ENCODE results near the gene FA2H. TPM values are rescaled to one million over a fixed set of nuclear protein-coding genes. Genes with fewer than 3 reads are reported as not detected.

The FA2H gene
- total and polyA plus RNA-seq, 2 of the 13 experiments (the other 11 are each of a cell fraction or from before 2014, with no cell fraction given), result 0.20 TPM; not detected in 1

DNA sequence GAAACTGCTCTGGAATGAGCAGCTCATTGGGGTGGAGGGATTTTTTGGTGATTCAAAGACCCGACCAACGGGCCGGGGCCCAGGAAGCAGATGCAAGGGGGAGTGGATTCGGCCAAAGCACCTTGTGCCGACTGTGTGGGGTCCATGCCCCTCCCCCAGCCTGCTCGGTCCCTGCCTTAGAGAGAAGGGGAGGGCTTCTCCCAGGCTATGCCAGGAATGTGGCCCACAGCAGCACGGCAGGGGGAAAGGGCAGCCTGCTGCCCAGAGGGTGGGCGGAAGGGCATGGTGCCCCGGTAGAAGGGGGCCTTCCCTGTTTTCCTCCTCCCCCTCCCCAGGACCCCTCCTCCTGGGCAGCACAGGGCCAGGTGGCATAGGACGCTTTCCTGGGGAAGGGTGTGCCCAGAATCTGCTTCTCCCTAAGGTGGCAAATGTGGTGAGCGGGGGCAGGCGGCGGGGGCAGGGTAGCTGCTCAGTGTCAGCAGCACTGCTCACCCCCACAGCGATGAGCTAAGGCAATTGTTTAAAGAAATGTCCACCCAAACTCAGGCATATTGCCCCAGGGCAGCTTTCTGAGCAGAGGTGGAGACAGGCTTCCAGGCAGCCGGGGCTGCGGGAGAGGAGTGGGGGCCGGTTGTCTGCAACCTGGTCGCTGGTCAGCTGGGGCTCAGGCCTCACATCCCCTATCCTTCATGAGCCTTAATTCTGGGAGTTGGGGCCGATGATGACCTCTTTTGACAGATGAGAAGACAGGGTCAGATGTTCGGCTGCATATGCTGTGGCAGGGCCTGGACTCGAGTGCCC is 40.1 kb downstream of the FA2H start:
- Histone ChIP-seq H3K27me3 (ENCODE audit: control insufficient read depth in 1 of 2, insufficient read depth in 2 of 2, low read length in 2 of 2) (peaks cover 14 to 62% of the 10 kb centered on the region in 2 experiments), H3K36me3 (replicated peaks in 1 of 2; ENCODE audit: control insufficient read depth in 1 of 2, insufficient read depth in 2 of 2, low read length in 2 of 2) (no peaks in the 10 kb centered on the region), H3K4me1 (ENCODE audit: insufficient read depth, low read length) (peaks cover 68% of the 10 kb centered on the region), H3K4me2 (ENCODE audit: low read depth, low read length) (peak overlapping the region; percentile 82), H3K9ac (ENCODE audit: insufficient read depth, low read depth, low read length) (peak overlapping the region; percentile 35; the same call in 1 of the 2 replicates), H3K79me2 (ENCODE audit: insufficient read depth, low read length) (no peaks in the 10 kb centered on the region), H4K20me1 (ENCODE audit: insufficient read depth, low read length) (no peaks in the 10 kb centered on the region), H2AFZ (ENCODE audit: low read length) (no peak overlapping the region), H3K4me3 (replicated peaks in 1 of 3; ENCODE audit: insufficient read depth in 1 of 3, low read depth in 2 of 3, low read length in 3 of 3) (peak overlapping the region; percentile 9 to 66 (median 35); a peak in 4 of 6 replicates), H3K27ac (ENCODE audit: extremely low read length, insufficient read depth, low read length) (no peak overlapping the region), H3K9me3 (ENCODE audit: low read length) (no peaks in the 10 kb centered on the region)
- WGBS (ENCODE audit: low lambda C conversion rate), result 16% methylated on average over 15 of the region's 21 CpGs
- ATAC-seq (peak; percentile 45), DNase-seq (ENCODE audit: low spot score) (no peak), FAIRE-seq (no peak)
- ChIA-PET POLR2A (no interaction called here), CTCF (ENCODE audit: low intra/inter-chr PET ratio, low total read pairs) (no interaction called here)
- intact Hi-C loops (cut with micrococcal nuclease; ENCODE audit: unreplicated experiment), result no loop called here
- BruUV-seq (replicated peaks), result no TSS peak
- in situ Hi-C loops (cut with HindIII; ENCODE audit: extremely low pct_ligation_motif_present, low pct_unique_long_range_greater_than_20kb), result no loop called here
- TF ChIP-seq SALL1 (CRISPR knock-in tag; IDR thresholded peaks at IDR 0.05) (peak; percentile 9; the same call in 1 of the 2 replicates), ZNF441 (CRISPR knock-in tag; IDR thresholded peaks at IDR 0.05; ENCODE audit: borderline replicate concordance) (no peak), TEAD3 (CRISPR knock-in tag; optimal IDR thresholded peaks at IDR 0.05; ENCODE audit: borderline replicate concordance) (peak; percentile 93), PHF21A (CRISPR knock-in tag; IDR thresholded peaks at IDR 0.05) (0 out of 2 replicates have a peak, but pooled peaks have one; percentile 22), AGO2 (optimal IDR thresholded peaks at IDR 0.05; ENCODE audit: low read depth, low read length) (no peak), TSC22D2 (CRISPR knock-in tag; IDR thresholded peaks at IDR 0.05; ENCODE audit: borderline replicate concordance) (0 out of 2 replicates have a peak, but pooled peaks have one; percentile 56), HNRNPLL (IDR thresholded peaks at IDR 0.05; ENCODE audit: low read depth, low read length, poor library complexity, severe bottlenecking) (peak; percentile 32), ELF3 (CRISPR knock-in tag; IDR thresholded peaks at IDR 0.05) (no peak), ZNF879 (CRISPR knock-in tag; IDR thresholded peaks at IDR 0.05) (no peak), ZSCAN25 (CRISPR knock-in tag; IDR thresholded peaks at IDR 0.05) (no peak), HMG20A (CRISPR knock-in tag; IDR thresholded peaks at IDR 0.05; ENCODE audit: borderline replicate concordance) (no peak), ZBTB7A (CRISPR knock-in tag; IDR thresholded peaks at IDR 0.05) (peak; percentile 21), ZNF557 (CRISPR knock-in tag; IDR thresholded peaks at IDR 0.05) (no peak), RARA (CRISPR knock-in tag; IDR thresholded peaks at IDR 0.05) (no peak), ZNF296 (CRISPR knock-in tag; conservative IDR thresholded peaks at IDR 0.05) (no peak)
- TF ChIP-seq, protein P1, sequence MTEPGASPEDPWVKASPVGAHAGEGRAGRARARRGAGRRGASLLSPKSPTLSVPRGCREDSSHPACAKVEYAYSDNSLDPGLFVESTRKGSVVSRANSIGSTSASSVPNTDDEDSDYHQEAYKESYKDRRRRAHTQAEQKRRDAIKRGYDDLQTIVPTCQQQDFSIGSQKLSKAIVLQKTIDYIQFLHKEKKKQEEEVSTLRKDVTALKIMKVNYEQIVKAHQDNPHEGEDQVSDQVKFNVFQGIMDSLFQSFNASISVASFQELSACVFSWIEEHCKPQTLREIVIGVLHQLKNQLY (CRISPR knock-in tag; IDR thresholded peaks at IDR 0.05), result no peak
- TF ChIP-seq, protein P2, sequence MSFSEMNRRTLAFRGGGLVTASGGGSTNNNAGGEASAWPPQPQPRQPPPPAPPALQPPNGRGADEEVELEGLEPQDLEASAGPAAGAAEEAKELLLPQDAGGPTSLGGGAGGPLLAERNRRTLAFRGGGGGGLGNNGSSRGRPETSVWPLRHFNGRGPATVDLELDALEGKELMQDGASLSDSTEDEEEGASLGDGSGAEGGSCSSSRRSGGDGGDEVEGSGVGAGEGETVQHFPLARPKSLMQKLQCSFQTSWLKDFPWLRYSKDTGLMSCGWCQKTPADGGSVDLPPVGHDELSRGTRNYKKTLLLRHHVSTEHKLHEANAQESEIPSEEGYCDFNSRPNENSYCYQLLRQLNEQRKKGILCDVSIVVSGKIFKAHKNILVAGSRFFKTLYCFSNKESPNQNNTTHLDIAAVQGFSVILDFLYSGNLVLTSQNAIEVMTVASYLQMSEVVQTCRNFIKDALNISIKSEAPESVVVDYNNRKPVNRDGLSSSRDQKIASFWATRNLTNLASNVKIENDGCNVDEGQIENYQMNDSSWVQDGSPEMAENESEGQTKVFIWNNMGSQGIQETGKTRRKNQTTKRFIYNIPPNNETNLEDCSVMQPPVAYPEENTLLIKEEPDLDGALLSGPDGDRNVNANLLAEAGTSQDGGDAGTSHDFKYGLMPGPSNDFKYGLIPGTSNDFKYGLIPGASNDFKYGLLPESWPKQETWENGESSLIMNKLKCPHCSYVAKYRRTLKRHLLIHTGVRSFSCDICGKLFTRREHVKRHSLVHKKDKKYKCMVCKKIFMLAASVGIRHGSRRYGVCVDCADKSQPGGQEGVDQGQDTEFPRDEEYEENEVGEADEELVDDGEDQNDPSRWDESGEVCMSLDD (CRISPR knock-in tag; IDR thresholded peaks at IDR 0.05; ENCODE audit: borderline replicate concordance), result no peak
- TF ChIP-seq, protein P3, sequence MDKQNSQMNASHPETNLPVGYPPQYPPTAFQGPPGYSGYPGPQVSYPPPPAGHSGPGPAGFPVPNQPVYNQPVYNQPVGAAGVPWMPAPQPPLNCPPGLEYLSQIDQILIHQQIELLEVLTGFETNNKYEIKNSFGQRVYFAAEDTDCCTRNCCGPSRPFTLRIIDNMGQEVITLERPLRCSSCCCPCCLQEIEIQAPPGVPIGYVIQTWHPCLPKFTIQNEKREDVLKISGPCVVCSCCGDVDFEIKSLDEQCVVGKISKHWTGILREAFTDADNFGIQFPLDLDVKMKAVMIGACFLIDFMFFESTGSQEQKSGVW (CRISPR knock-in tag; IDR thresholded peaks at IDR 0.05; ENCODE audit: borderline replicate concordance), result no peak
- TF ChIP-seq, protein P4, sequence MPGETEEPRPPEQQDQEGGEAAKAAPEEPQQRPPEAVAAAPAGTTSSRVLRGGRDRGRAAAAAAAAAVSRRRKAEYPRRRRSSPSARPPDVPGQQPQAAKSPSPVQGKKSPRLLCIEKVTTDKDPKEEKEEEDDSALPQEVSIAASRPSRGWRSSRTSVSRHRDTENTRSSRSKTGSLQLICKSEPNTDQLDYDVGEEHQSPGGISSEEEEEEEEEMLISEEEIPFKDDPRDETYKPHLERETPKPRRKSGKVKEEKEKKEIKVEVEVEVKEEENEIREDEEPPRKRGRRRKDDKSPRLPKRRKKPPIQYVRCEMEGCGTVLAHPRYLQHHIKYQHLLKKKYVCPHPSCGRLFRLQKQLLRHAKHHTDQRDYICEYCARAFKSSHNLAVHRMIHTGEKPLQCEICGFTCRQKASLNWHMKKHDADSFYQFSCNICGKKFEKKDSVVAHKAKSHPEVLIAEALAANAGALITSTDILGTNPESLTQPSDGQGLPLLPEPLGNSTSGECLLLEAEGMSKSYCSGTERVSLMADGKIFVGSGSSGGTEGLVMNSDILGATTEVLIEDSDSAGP (CRISPR knock-in tag; IDR thresholded peaks at IDR 0.05; ENCODE audit: borderline replicate concordance), result peak; percentile 33; the same call in 1 of the 2 replicates
